Lung microvascular endothelial cell (primary cell): ENCODE results near the gene PLXND1. TPM values are rescaled to one million over a fixed set of nuclear protein-coding genes. Genes with fewer than 3 reads are reported as not detected.

Experiments used
- DNase-seq, 2 donors: peaks; one replicate each; pipeline versions ENCODE4 v3.0.0 to v3.0.0-alpha.2; 2010; ENCODE audit warnings: low read depth in 2 of 2
- total RNA-seq: library from RNA; depleted of rRNA; stranded (reverse); fragments of >200 nt; gene quantifications from 2 replicates; pipeline ENCODE4 v1.2.1, GENCODE V29; 2014

PLXND1 gene
- total RNA-seq, 1 donor from 2014 or later = 131 TPM

- peak; percentile 24 to 94 for DNase-seq
Measured at GRCh38 chr3:129507181-129507831, 99.2 kb downstream of the PLXND1 start.

GRCh38 chr3:129506231-129506742, 100.2 kb downstream of the PLXND1 start:
- DNase-seq = peak in 1 of 2 donors; percentile 86

- no peak for DNase-seq
Measured at GRCh38 chr3:129505341-129505740, 101.1 kb downstream of the PLXND1 start.

Other genes starting within 250 kb of the PLXND1 start
- gene EFCAB12, start 178.0 kb downstream of the PLXND1 start, total RNA-seq = under 0.01 TPM in 2 replicates
- gene MBD4, start 166.7 kb downstream of the PLXND1 start, total RNA-seq = 16.3 and 28.8 TPM in 2 replicates
- gene IFT122, start 166.5 kb downstream of the PLXND1 start, total RNA-seq = 23.5 and 37.9 TPM in 2 replicates
- gene RHO, start 78.0 kb downstream of the PLXND1 start, total RNA-seq = not detected in 2 replicates
- gene H1-8, start 63.5 kb downstream of the PLXND1 start, total RNA-seq = not detected in 2 replicates